Activated T-cell treated with anti-CD3 and anti-CD28 coated beads, Interleukin-2, amount 50 U/mL, for 72 hours (primary cell): ENCODE results near the gene PRR35. TPM values are rescaled to one million over a fixed set of nuclear protein-coding genes. Genes with fewer than 3 reads are reported as not detected.

Experiments used
- ATAC-seq, 2 donors: fragments of 150-1000 bp; cut with Tn5 transposase; replicated peaks in 1 of 2; 2 replicates each; pipeline ENCODE4 v1.10.0; 2021; ENCODE audit warnings: moderate library complexity in 2 of 2, mild to moderate bottlenecking in 1 of 2
- DNase-seq, 2 donors: peaks; one replicate each; pipeline ENCODE4 v3.0.0; 2021 to 2022; ENCODE audit warnings: mixed read lengths in 1 of 2
- H3K27ac Mint-ChIP-seq: one replicate; pipeline ENCODE4 v1.8.0; 2022; ENCODE audit warnings: mild to moderate bottlenecking, moderate library complexity, mixed read lengths
- H3K27me3 Mint-ChIP-seq: one replicate; pipeline ENCODE4 v1.8.0; 2022; ENCODE audit warnings: low read depth, mixed read lengths
- H3K36me3 Mint-ChIP-seq, 2 donors: one replicate each; pipeline ENCODE4 v1.8.0; 2022; ENCODE audit warnings: mixed read lengths in 2 of 2, mild to moderate bottlenecking in 1 of 2; ENCODE audit not compliant: insufficient read depth in 2 of 2
- H3K4me1 Mint-ChIP-seq: one replicate; pipeline ENCODE4 v1.8.0; 2022; ENCODE audit warnings: low read depth, mixed read lengths
- H3K4me3 Mint-ChIP-seq, 2 donors: one replicate each; pipeline ENCODE4 v1.8.0; 2022; ENCODE audit warnings: mild to moderate bottlenecking in 2 of 2, mixed read lengths in 2 of 2, moderate library complexity in 2 of 2
- H3K9me3 Mint-ChIP-seq, 2 donors: one replicate each; pipeline ENCODE4 v1.8.0; 2022; ENCODE audit warnings: mixed read lengths in 2 of 2
- total RNA-seq, 2 donors: library from RNA; stranded (reverse); gene quantifications; one replicate each; pipeline ENCODE4 v1.2.3, GENCODE V29; 2022

Gene PRR35
- total RNA-seq, 2 donors from 2014 or later, result 0.10 TPM; not detected in 1

GRCh38 chr16:558298-559020 lies 1.7 kb upstream of the PRR35 start:
- H3K27me3 Mint-ChIP-seq, result no peaks in the 10 kb centered on the region
- H3K9me3 Mint-ChIP-seq, result no peaks in the 10 kb centered on the region
- no peak overlapping the region for H3K4me3 Mint-ChIP-seq
- no peak for ATAC-seq
- H3K36me3 Mint-ChIP-seq, result no peaks in the 10 kb centered on the region
- no peak overlapping the region for H3K27ac Mint-ChIP-seq
- H3K4me1 Mint-ChIP-seq, result no peaks in the 10 kb centered on the region
- DNase-seq, result no peak

DNA sequence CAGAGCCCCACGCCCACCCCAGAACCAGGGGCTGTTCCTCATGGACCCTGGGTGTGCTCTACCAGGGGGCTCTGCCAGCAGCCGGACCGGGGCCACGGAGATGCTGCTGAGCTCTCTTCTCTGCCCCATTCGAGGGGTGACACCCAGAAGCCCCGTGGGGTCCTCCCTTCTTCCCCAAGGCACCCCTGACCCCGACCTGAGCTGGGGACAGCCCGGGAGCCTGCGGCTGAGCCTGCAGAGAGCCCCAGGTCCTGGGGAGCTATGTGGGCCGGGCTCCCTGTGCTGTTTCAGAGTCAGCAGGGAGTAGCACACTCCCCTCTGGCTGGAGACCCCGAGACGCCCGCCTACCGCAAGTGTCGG lies 1.2 kb upstream of the PRR35 start:
- ATAC-seq (no peak), DNase-seq (no peak)
- Mint-ChIP-seq H3K4me3 (no peak overlapping the region), H3K27me3 (no peaks in the 10 kb centered on the region), H3K9me3 (no peaks in the 10 kb centered on the region), H3K27ac (no peak overlapping the region), H3K4me1 (no peaks in the 10 kb centered on the region), H3K36me3 (no peaks in the 10 kb centered on the region)

DNA sequence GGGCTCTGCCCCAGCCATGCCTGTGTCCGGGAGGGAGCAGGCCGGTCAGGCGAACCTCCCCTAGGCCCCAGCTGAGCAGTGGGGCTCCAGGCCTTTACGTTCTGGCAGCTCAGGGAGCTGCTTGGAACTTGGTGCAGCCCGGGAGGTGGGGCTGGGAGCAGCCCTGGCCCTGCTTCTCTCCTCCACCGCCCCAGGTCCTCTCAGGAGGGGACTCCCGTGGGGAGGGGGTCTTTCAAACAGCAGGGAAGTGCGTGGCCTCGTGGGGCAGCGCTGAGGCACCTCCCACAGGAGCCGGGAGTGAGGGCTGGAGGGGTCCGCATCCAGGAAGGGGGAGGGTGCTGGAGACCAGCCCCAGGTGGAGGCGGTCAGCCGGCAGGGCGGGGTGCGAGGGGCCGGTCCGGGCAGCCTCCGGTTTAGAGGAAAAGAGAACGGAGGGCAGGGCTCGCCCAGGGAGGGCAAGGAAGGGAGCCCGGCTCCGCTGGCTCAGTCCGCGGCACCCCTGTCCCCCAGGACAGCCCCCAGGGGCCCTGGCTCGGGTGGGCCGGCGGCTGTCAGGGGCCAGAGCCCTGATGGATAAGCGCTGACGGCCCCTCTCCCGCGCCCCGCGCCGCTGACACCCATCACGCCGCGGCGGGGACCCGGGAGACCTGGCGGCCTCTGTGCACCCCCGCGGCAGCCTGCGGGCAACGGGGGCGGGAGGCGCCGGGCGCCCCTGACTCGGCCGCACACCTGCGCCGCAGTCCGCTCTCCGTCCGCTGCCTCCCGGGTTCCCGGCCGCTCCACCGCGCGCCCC lies 587 bp upstream of the PRR35 start:
- no peak overlapping the region for H3K27ac Mint-ChIP-seq
- H3K4me1 Mint-ChIP-seq, result no peaks in the 10 kb centered on the region
- no peaks in the 10 kb centered on the region for H3K36me3 Mint-ChIP-seq
- peak overlapping the region in 1 of 2 donors; percentile 46 for H3K4me3 Mint-ChIP-seq
- ATAC-seq (no peak), DNase-seq (no peak)
- no peaks in the 10 kb centered on the region for H3K27me3 Mint-ChIP-seq
- no peaks in the 10 kb centered on the region for H3K9me3 Mint-ChIP-seq

DNA sequence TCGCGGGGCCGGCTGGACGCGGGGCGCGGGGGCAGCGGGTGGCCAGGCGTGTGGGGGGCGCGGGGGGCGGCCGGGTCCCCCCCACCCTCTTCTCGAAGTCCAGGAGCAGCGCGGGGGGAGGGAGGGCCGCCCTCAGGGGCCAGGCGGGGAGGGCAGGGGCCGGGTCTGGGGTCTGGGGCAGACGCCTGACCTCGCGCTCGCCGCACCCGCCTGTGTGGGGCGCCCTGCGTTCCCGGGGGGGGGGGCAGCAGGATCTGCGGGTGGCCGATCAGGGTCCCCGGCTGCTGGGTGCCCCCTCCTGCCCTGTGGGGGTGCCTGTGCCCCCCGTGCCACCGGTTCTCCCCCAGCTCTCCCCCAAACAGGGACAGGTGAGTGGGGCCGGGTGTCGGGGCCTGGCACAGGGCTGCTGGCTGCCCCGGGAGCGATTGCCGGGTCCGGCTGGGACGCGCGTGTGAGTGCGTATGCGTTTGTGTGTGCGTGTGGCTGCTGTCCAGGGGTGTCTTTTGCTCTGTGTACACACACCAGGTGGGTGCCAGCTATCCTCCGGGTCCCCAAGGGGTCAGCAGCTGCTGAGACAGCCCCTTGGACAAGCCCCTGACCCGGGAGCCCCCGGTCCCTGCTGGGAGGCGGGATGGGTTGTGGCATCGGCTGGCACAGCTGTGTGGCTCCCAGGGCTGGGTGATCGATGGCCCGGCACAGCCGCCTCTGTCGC lies 663 bp downstream of the PRR35 start:
- ATAC-seq (no peak), DNase-seq (no peak)
- no peaks in the 10 kb centered on the region for H3K4me1 Mint-ChIP-seq
- H3K4me3 Mint-ChIP-seq, result no peak overlapping the region
- no peaks in the 10 kb centered on the region for H3K36me3 Mint-ChIP-seq
- H3K27ac Mint-ChIP-seq, result no peak overlapping the region
- no peaks in the 10 kb centered on the region for H3K9me3 Mint-ChIP-seq
- no peaks in the 10 kb centered on the region for H3K27me3 Mint-ChIP-seq

DNA sequence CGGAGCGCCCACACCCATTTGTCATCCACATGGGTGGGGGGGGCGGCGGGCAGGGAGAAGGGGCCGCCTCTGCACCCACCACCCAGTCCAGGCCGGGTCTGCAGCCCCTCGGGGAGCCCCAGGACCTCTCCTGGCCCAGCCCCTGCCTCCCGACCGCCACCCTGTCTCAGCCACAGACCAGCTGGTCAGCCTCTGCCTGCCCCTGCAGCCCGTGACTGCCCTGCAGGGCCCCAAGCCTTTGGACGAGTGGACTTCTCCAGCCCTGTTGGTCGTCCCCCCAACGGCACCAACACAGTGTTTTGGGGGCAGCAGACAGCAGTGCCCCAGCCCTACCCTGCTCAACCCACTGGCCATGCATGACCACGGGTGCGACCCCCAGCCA lies 1.2 kb downstream of the PRR35 start:
- H3K27me3 Mint-ChIP-seq, result no peaks in the 10 kb centered on the region
- no peak overlapping the region for H3K4me3 Mint-ChIP-seq
- DNase-seq (no peak), ATAC-seq (no peak)
- H3K36me3 Mint-ChIP-seq, result no peaks in the 10 kb centered on the region
- no peaks in the 10 kb centered on the region for H3K9me3 Mint-ChIP-seq
- H3K4me1 Mint-ChIP-seq, result peaks cover 2% of the 10 kb centered on the region
- H3K27ac Mint-ChIP-seq, result no peak overlapping the region

GRCh38 chr16:561957-562938 lies 2.1 kb downstream of the PRR35 start:
- DNase-seq (no peak), ATAC-seq (no peak)
- peaks cover 11% of the 10 kb centered on the region for H3K4me1 Mint-ChIP-seq
- no peak overlapping the region for H3K4me3 Mint-ChIP-seq
- no peaks in the 10 kb centered on the region for H3K9me3 Mint-ChIP-seq
- no peaks in the 10 kb centered on the region for H3K27me3 Mint-ChIP-seq
- no peaks in the 10 kb centered on the region for H3K36me3 Mint-ChIP-seq
- no peak overlapping the region for H3K27ac Mint-ChIP-seq

DNA sequence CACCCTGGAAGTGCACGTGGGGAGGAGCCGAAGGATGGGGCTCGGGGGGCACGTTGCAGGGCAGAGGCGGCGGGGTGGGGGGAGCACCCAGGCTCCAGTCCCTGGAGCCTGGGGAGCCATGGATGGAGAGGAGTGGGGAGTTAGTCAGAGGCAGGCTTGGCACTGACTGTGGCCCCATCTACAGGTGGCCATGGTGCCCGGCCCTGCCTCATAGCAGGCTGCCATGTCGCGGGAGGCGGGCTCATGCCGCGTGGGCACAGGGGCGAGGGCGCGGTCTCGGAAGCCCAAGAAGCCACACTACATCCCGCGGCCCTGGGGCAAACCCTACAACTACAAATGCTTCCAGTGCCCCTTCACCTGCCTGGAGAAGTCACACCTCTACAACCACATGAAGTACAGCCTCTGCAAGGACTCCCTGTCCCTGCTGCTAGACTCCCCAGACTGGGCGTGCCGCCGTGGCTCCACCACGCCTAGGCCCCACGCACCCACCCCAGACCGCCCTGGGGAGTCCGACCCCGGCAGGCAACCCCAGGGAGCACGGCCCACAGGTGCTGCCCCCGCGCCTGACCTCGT lies 3.0 kb downstream of the PRR35 start:
- Mint-ChIP-seq H3K36me3 (no peaks in the 10 kb centered on the region), H3K27ac (no peak overlapping the region), H3K27me3 (no peaks in the 10 kb centered on the region), H3K4me1 (peaks cover 12% of the 10 kb centered on the region), H3K9me3 (no peaks in the 10 kb centered on the region), H3K4me3 (no peak overlapping the region)
- ATAC-seq (no peak), DNase-seq (no peak)

- DNase-seq (no peak), ATAC-seq (no peak)
- peaks cover 20% of the 10 kb centered on the region for H3K4me1 Mint-ChIP-seq
- H3K4me3 Mint-ChIP-seq, result no peak overlapping the region
- no peaks in the 10 kb centered on the region for H3K27me3 Mint-ChIP-seq
- no peaks in the 10 kb centered on the region for H3K9me3 Mint-ChIP-seq
- H3K27ac Mint-ChIP-seq, result no peak overlapping the region
- H3K36me3 Mint-ChIP-seq, result no peaks in the 10 kb centered on the region
Measured at GRCh38 chr16:564690-565418, 4.7 kb downstream of the PRR35 start.

DNA sequence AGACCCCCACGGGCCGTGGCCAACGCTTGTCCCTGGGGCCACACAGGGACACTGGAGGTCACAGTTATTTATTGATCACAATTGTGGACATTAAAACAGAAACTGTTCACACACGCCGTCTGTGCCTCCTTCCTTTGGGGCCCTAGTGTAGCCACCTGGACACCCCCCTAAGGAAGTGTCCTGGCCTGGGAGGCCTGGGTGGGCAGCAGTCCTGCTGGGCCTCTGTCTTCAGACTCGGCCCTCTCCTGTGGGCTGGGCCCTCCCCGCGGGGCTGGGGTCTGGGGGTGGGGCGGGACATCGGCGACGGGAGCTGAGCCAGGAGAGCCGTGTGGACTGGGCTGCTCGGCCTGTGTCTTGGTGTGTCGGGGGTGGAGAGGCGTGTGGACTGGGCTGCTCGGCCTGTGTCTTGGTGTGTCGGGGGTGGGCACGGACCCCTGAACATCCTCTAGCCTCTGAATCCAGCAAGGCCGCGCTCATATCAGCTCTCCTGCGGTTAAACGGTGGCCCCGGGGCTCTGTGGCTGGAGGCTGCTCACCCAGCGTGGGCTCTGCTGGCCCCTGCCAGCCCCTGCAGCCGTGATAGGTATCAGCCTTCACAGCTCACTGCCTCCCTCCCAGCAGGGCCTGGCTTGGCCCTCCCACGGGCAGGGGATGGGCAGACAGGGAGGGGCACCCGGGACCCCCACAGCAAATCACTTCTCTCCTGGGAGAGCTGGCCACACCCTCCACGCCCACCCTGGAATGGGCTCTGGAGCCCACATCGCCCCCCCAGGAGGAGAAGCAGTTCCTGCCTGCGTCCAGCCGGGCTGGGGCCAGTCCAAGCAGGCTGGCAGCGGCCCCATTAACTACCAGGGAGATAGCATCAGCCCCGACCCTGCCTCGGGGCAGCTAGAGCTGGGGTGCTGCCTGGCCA lies 5.5 kb downstream of the PRR35 start:
- no peak for DNase-seq
- Mint-ChIP-seq H3K27me3 (no peaks in the 10 kb centered on the region), H3K27ac (no peak overlapping the region)

GRCh38 chr16:566475-567372 lies 6.5 kb downstream of the PRR35 start, which contains the start of gene NHLRC4:
Gene NHLRC4 (plus strand): TSS chr16:567005. CDS start chr16:568048, 1,043 bp downstream.
- Mint-ChIP-seq H3K27ac (peak within 1 kb of the TSS; percentile 65), H3K4me1 (peaks cover 33% of the 10 kb centered on the region), H3K27me3 (no peaks in the 10 kb centered on the region), H3K9me3 (no peaks in the 10 kb centered on the region), H3K36me3 (no peaks in the 10 kb centered on the region), H3K4me3 (peak within 1 kb of the TSS; percentile 78 to 80)
- ATAC-seq, result peak; percentile 64 to 67
- DNase-seq, result peak; percentile 70 to 72

More for the DNA sequence above, 5.5 kb downstream of the PRR35 start:
- Mint-ChIP-seq H3K4me1 (peaks cover 23% of the 10 kb centered on the region), H3K36me3 (no peaks in the 10 kb centered on the region), H3K9me3 (no peaks in the 10 kb centered on the region), H3K4me3 (no peak overlapping the region)
- no peak for ATAC-seq
